ENCODE measurements around the gene OR2K2. TPM values are rescaled to one million over a fixed set of nuclear protein-coding genes. Genes with fewer than 3 reads are reported as not detected.

The OR2K2 gene, protein sequence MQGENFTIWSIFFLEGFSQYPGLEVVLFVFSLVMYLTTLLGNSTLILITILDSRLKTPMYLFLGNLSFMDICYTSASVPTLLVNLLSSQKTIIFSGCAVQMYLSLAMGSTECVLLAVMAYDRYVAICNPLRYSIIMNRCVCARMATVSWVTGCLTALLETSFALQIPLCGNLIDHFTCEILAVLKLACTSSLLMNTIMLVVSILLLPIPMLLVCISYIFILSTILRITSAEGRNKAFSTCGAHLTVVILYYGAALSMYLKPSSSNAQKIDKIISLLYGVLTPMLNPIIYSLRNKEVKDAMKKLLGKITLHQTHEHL
- total RNA-seq = not detected

DNA sequence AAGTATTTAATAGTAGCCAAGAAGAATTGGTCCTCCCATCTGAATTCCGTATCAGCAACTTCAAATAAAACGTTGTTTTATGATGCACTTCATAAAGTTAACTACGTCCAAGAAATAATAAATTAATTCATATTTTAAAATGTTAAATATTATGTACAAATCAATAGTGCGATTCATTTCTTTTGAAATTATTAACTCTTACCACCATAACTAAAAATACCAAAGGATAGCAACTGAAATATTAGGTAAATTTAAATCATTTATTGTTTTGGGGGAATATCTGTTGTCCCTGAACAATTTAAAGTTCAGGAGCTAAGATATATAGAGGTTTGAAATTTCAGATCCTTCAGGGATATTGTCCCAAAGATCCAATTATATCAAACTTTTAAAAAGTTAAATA is at the start of gene OR2K2:
Gene OR2K2 (minus strand): TSS at position 101 of the 400 bp plus-strand sequence. CDS start 1,791 bp downstream, outside the sequence.

Other genes with a start within 250 kb of the OR2K2 start
- gene ECPAS, start 154.2 kb upstream of the OR2K2 start, total RNA-seq = 81.1 TPM
- gene ZNF483, start 195.0 kb upstream of the OR2K2 start, total RNA-seq = 14.8 TPM

All from metanephros (tissue), 1 donor.